PC-9 (cell line): ENCODE results near the gene NSMCE4A. TPM values are rescaled to one million over a fixed set of nuclear protein-coding genes. Genes with fewer than 3 reads are reported as not detected.
"Not testable (repeated sequence)": the region's sequence is repeated elsewhere in the genome, so short reads cannot be mapped to it uniquely, and the experiment has no call there.

ENCODE experiments used
- BruUV-seq: library from RNA; stranded (reverse); fragments of 400-500 nt; replicated peaks from 2 replicates; lab custom pipeline; 2021; lab: Mats Ljungman, UMichigan
- CTCF ChIA-PET: fragments of 300-600 bp; sonication (Branson Sonifier 250); formaldehyde crosslinking; loops from one replicate; lab custom pipeline; 2022; ENCODE audit warnings: antibody characterized with exemption; lab: Charles Lee
- POLR2A ChIA-PET: fragments of 300-600 bp; sonication (Branson Sonifier 250); formaldehyde crosslinking; loops from one replicate; lab custom pipeline; 2022; ENCODE audit warnings: antibody characterized with exemption; ENCODE audit not compliant: unreplicated experiment; lab: Charles Lee
- DNase-seq, 2 experiments: peaks; one replicate each; pipeline versions ENCODE4 v3.0.0 to v3.0.0-alpha.2; 2015 to 2022; ENCODE audit warnings: mixed read lengths in 1 of 2
- H2AFZ ChIP-seq: fragments of 200-600 bp; sonication (generic); 2 replicates; pipeline ENCODE4 v1.8.1; 2017; ENCODE audit warnings: antibody characterized with exemption
- H3F3A ChIP-seq: fragments of 200-600 bp; sonication (generic); 2 replicates; pipeline ENCODE4 v1.8.1; 2017; ENCODE audit warnings: antibody characterized with exemption, mild to moderate bottlenecking, low read depth; ENCODE audit not compliant: insufficient read depth
- H3K27ac ChIP-seq: fragments of 200-600 bp; sonication (generic); 2 replicates; pipeline ENCODE4 v1.6.1; 2016; ENCODE audit warnings: mixed run types
- H3K27me3 ChIP-seq: fragments of 200-600 bp; sonication (generic); 2 replicates; pipeline ENCODE4 v1.6.1; 2016; ENCODE audit warnings: low read depth, mixed run types; ENCODE audit not compliant: insufficient read depth
- H3K36me3 ChIP-seq: fragments of 200-600 bp; sonication (generic); 2 replicates; pipeline ENCODE4 v1.6.1; 2016; ENCODE audit warnings: low read depth, mixed run types
- H3K4me1 ChIP-seq: fragments of 200-600 bp; sonication (generic); replicated peaks from 2 replicates; pipeline ENCODE4 v1.6.1; 2016; ENCODE audit warnings: mixed run types; ENCODE audit not compliant: insufficient read depth
- H3K4me2 ChIP-seq: fragments of 200-600 bp; sonication (generic); 2 replicates; pipeline ENCODE4 v1.6.1; 2017; ENCODE audit warnings: mixed run types
- H3K4me3 ChIP-seq: fragments of 200-600 bp; sonication (generic); 2 replicates; pipeline ENCODE4 v1.6.1; 2016; ENCODE audit warnings: mixed run types
- H3K79me2 ChIP-seq: fragments of 200-600 bp; sonication (generic); 2 replicates; pipeline ENCODE4 v1.6.1; 2017; ENCODE audit warnings: low read depth, mixed run types
- H3K9me2 ChIP-seq: fragments of 200-600 bp; sonication (generic); 2 replicates; pipeline ENCODE4 v1.8.1; 2017; ENCODE audit warnings: mild to moderate bottlenecking; ENCODE audit not compliant: insufficient read depth
- H3K9me3 ChIP-seq: fragments of 200-600 bp; sonication (generic); 2 replicates; pipeline ENCODE4 v1.8.1; 2016; ENCODE audit warnings: low read depth; ENCODE audit not compliant: insufficient read depth
- H4K20me1 ChIP-seq: fragments of 200-600 bp; sonication (generic); 2 replicates; pipeline ENCODE4 v1.8.1; 2017; ENCODE audit not compliant: insufficient read depth
- EZH2 ChIP-seq: fragments of 200-600 bp; sonication (generic); IDR thresholded peaks from 2 replicates; pipeline ENCODE4 v1.8.0; 2017; ENCODE audit warnings: antibody characterized with exemption, low read depth
- intact Hi-C: fragments of 100-400 bp; cut with micrococcal nuclease; formaldehyde crosslinking; loops from one replicate; pipeline ENCODE4 v1.10.0; 2022; ENCODE audit not compliant: unreplicated experiment
- total RNA-seq: library from RNA; stranded (reverse); gene quantifications from 2 replicates; pipeline ENCODE4 v1.2.3, GENCODE V29; 2021
- TF ChIP-seq, protein P1 (sequence below): fragments of 200-600 bp; sonication (generic); conservative IDR thresholded peaks from 2 replicates; pipeline ENCODE4 v1.6.1; 2017; ENCODE audit warnings: mixed run types, antibody characterized with exemption, mild to moderate bottlenecking, moderate library complexity

Gene NSMCE4A
- total RNA-seq, 1 experiment from 2014 or later, result 26.8 TPM

DNA sequence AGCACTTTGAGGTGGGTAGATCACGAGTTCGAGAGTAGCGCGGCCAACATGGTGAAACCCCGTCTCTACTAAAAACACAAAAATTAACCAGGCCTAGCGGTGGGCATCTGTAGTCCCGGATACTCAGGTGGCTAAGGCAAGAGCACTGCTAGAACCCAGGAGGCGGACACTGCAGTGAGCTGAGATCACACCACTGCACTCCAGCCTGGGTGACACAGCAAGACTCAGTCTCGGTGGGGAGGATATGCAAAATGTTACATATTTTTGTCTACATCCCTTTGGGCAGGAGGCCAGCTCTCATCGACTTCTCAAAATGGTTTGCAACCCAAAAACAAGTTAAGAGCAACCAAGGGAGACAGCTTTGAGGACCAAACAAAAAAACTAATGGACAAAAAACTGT is 55.4 kb downstream of the NSMCE4A start:
- Histone ChIP-seq H3F3A (no peaks in the 10 kb centered on the region), H3K4me3 (no peak overlapping the region), H3K79me2 (peaks cover under 1% of the 10 kb centered on the region; the same call in 1 of the 2 replicates), H3K9me2 (no peaks in the 10 kb centered on the region), H3K9me3 (no peaks in the 10 kb centered on the region), H3K4me1 (no peaks in the 10 kb centered on the region), H3K4me2 (no peak overlapping the region), H3K27me3 (no peaks in the 10 kb centered on the region), H3K36me3 (no peaks in the 10 kb centered on the region), H4K20me1 (no peaks in the 10 kb centered on the region), H2AFZ (no peak overlapping the region), H3K27ac (no peak overlapping the region)
- BruUV-seq, result no TSS peak
- no peak for DNase-seq
- intact Hi-C loops, result no loop called here
- TF ChIP-seq, protein P1, sequence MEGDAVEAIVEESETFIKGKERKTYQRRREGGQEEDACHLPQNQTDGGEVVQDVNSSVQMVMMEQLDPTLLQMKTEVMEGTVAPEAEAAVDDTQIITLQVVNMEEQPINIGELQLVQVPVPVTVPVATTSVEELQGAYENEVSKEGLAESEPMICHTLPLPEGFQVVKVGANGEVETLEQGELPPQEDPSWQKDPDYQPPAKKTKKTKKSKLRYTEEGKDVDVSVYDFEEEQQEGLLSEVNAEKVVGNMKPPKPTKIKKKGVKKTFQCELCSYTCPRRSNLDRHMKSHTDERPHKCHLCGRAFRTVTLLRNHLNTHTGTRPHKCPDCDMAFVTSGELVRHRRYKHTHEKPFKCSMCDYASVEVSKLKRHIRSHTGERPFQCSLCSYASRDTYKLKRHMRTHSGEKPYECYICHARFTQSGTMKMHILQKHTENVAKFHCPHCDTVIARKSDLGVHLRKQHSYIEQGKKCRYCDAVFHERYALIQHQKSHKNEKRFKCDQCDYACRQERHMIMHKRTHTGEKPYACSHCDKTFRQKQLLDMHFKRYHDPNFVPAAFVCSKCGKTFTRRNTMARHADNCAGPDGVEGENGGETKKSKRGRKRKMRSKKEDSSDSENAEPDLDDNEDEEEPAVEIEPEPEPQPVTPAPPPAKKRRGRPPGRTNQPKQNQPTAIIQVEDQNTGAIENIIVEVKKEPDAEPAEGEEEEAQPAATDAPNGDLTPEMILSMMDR, result no peak
- no peak for TF ChIP-seq EZH2
- POLR2A ChIA-PET, result no interaction called here
- CTCF ChIA-PET, result no interaction called here

DNA sequence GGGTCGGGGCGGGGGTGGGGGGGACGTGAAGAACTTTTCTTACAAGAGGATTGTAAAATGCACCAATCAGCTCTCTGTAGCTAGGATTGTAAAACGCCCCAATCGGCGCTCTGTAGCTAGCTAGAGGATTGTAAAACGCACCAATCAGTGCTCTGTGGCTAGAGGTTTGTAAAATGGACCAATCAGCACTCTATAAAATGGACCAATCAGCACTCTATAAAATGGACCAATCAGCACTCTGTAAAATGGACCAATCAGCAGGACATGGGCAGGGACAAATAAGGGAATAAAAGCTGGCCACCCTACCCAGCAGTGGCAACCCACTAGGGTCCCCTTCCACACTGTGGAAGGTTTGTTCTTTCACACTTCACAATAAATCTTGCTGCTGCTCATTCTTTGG is 56.2 kb downstream of the NSMCE4A start:
- POLR2A ChIA-PET, BruUV-seq, CTCF ChIA-PET: not testable (repeated sequence)

GRCh38 chr10:121914661-121915060 is 60.4 kb downstream of the NSMCE4A start:
- ChIA-PET POLR2A (no interaction called here), CTCF (no interaction called here)
- Histone ChIP-seq H3K79me2 (no peaks in the 10 kb centered on the region), H3K9me3 (no peaks in the 10 kb centered on the region), H3K4me1 (no peaks in the 10 kb centered on the region), H3K27ac (no peak overlapping the region), H3K4me2 (no peak overlapping the region), H4K20me1 (no peaks in the 10 kb centered on the region), H3K27me3 (no peaks in the 10 kb centered on the region), H2AFZ (no peak overlapping the region), H3K4me3 (no peak overlapping the region), H3K9me2 (no peaks in the 10 kb centered on the region), H3K36me3 (no peaks in the 10 kb centered on the region), H3F3A (no peaks in the 10 kb centered on the region)
- TF ChIP-seq EZH2, result no peak
- BruUV-seq, result no TSS peak
- no peak for DNase-seq
- intact Hi-C loops, result no loop called here

More for the DNA sequence above, 56.2 kb downstream of the NSMCE4A start:
- H3F3A ChIP-seq, DNase-seq, H3K4me1 ChIP-seq, H3K9me2 ChIP-seq, H3K79me2 ChIP-seq, H3K36me3 ChIP-seq, H4K20me1 ChIP-seq, H3K27me3 ChIP-seq, H3K4me3 ChIP-seq, intact Hi-C loops, H3K4me2 ChIP-seq, H2AFZ ChIP-seq, H3K27ac ChIP-seq, H3K9me3 ChIP-seq: not testable (repeated sequence)

GRCh38 chr10:121911421-121911697 is 63.7 kb downstream of the NSMCE4A start:
- no peaks in the 10 kb centered on the region for H3F3A ChIP-seq
- no peaks in the 10 kb centered on the region for H3K9me3 ChIP-seq
- no peak overlapping the region for H3K27ac ChIP-seq
- H3K36me3 ChIP-seq, result no peaks in the 10 kb centered on the region
- H4K20me1 ChIP-seq, result no peaks in the 10 kb centered on the region
- ChIA-PET CTCF (no interaction called here), POLR2A (no interaction called here)
- no peaks in the 10 kb centered on the region for H3K27me3 ChIP-seq
- no peak overlapping the region for H3K4me3 ChIP-seq
- no peak overlapping the region for H2AFZ ChIP-seq
- BruUV-seq, result no TSS peak
- DNase-seq, result no peak
- no peaks in the 10 kb centered on the region for H3K9me2 ChIP-seq
- H3K79me2 ChIP-seq, result no peaks in the 10 kb centered on the region
- no peak for TF ChIP-seq EZH2
- TF ChIP-seq, protein P1, result no peak
- intact Hi-C loops, result no loop called here
- no peak overlapping the region for H3K4me2 ChIP-seq
- no peaks in the 10 kb centered on the region for H3K4me1 ChIP-seq
